ENCODE data around the gene RASA3.

RASA3 gene

DNA sequence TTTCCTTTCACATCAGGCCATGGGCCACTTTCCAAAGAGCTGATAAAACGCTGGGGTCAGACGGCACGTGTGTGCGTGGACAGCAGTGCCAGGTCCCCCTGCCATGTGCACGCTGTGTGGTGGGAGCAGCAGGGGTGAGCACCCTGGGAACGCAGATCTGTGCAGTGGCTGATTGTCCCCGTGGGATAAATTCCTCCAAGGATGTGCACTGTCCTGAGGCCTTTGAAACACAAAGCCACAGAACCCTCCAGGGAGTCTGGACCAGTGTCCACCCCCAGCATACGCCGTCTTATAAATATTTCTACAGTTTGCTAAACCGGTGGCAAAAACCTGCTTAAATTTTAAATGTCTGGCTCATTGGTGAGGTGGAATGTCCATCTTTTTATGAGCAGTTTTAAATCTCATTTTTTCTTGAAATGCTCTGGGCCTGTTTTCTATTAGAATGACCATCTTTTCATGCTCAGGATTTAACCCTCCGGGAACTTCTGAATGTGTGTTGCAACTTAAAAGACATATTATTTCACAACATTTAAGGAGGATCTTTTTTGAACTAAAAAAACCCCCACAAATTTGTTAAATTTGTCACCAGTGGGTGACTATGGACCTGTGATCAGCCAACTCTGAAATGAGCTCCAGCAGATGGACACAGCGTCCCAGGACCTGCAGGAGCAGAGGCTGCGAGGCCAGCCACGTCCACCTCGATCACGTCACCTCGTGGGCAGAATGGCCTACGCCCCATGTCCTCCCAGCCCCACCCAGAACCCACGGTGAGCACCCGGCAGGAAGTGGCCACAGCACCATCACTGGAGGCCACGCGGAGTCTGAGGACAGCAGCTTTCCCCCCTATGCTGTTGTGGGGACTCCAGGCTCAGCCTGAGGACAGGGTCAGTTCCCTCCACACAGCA, 68.6 kb downstream of the RASA3 start:
- DNase-seq, result no peak

DNA sequence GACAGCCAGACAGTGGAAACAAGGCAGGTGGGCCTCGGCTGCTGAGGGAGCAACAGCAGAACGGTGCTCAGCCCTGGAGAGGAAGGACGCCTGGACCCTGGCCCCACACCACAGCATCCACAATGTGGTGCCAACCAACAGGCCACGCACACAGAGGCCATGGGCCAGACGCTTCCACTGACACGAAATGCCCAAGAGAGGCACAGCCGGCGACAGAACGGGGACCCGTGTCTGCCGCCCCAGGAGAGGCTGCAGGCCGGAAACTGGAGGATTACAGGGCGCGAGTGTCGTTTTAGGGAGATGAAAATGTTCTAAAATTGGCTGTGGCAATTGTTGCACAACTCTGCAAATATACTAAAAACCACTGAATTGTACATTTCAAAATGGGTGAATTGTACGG, 69.7 kb downstream of the RASA3 start:
- no peak for DNase-seq

DNA sequence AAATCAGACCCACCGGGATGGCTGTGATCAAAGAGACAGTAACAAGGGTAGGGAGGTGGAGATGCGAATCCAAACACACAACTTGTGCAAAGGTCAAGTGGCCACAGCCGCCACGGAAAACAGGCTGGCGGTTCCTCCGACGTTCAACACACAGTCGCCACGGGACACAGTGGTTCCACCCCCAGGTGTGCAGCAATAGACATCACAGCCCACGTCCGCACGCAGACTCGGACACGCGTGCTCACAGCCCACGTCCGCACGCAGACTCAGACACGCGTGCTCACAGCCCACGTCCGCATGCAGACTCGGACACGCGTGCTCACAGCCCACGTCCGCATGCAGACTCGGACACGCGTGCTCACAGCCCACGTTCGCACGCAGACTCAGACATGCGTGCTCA, 70.1 kb downstream of the RASA3 start:
- DNase-seq, result no peak

DNA sequence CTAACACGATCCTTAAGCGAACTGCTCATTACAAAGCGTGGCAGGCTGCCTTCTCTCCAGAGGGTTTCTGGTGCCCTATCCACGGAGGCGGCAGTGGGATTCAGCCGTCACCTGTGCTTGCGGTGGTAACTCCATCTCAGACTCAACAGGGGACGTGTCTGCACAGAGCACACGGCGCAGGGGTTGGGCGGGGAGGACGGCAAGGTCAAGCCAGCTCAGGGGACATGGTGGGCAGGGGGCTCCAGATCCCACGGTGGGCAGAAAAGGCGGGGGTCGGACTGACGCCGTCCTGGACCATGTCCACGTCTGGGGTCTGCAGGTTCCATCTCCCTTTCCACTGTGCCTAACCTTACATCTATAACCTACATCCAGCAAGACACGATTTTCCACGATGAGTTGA, 70.7 kb downstream of the RASA3 start:
- no peak for DNase-seq

DNA sequence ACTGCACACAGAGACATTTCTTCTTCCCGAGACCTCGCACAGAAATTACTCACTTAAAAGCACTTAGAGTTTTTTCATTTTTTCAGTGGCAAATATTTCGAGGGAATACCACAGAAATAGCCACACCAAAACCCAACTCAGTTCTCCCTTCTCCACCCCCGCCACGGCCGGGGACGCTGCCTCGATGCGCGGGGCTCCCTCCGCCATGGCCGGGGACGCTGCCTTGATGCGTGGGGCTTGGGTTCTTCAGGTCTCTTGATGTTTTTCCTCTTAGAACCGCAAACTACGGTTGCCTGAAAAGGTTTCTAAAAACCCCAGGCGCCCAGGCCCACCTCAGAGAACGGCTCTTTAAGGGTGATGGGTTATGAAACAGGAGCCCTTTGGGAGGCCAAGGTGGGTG, 71.4 kb downstream of the RASA3 start:
- no peak for DNase-seq

DNA sequence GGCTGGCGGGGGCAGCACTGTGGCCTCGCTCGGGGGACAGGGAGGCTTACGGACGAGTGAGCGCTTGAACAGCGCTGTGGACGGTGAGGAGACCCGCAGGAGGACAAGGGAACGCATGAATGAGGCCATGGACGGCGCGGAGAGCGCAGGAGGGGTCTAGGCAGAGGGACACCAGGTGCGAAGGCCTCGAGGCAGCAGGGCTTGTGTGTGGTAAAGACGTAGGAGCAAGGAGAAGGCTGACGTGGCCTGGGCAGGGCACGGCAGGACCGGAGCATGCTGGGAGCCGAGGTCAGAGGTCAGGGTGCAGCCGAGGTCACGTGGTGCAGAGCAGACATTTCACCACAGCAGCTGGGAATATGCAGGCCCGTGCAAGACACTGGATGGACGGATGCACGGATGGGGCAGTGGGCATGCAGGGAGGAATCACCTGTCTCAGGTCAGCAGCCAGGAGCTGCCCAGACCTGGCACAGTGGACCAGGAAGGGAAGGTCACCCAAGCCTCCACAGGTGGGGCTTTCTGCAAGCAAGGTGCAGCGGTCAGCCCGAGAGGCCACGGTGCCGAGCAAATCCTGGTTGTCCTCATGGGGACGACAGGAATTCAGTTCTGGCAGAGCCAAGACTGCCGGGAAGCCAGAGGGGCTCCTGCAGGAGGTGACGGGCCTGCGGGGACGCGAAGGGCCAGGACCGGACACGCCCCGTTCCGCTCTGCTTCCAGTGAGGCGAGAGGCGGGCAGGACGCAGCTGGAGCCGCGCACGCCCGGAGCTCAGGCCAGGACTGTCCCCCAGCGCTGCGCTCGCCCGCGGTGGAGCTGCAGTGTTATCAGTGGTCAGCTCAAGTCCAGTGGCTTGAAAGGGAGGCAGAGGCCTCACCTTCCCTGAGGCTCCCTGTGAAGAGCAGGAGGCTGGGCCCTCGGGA, 72.2 kb downstream of the RASA3 start:
- no peak for DNase-seq

DNA sequence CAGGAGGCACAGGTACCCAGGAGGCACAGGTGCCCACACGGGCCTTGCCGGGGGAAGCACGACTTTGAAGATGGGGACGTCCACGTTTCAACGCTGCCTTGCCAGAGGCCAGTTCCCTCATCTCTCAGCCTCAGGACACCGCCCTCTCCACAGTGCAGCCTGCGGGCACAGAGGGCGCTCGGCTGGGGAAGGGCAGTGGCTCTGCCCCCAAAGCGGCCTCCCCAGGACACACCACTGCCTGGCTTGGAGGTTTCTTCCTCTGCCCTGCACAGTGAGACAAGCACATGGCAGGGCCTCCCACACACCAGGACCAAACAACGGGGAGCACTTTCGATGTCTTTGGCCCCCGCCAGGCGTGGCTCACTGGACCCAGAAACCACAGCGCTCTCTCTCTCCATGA, 73.0 kb downstream of the RASA3 start:
- DNase-seq, result no peak

DNA sequence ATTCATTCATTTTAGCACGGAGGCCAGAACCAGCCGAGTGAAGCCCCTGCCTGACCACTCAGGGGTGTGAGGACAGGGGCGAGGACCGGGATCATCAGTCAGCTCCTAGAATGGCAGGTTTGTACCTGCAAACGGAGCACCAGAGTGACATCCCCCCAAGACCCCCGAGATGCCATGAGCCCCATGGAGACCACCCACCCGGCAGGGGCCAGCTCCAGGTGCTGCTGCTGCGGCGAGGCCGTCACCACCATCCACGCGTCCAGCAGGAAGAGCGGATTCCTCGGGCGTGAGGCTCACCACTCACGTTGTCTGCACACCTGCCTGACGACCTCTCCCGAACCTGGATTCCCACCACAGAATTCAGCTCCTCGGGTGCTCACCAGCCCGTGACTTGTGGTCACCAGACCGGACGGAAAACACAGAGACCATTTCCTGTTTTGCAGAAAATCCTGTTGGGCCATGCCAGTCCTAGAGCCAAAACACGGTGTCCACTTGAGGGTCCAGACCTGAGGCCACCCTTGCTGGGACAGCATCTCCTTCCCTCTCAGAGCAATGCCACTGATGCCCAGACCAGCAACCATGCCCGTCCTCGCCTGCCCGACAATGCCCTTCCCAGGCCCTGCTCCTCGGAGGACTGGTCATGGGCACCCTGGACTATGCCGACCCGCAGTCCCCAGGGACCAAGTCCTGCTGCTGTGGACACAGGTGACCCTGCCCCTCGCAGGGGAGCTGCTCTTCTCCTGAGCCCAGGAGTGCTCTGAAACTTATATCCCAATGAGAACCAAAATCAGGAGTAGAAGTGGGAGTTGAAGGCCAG, 74.2 kb downstream of the RASA3 start:
- DNase-seq, result no peak

DNA sequence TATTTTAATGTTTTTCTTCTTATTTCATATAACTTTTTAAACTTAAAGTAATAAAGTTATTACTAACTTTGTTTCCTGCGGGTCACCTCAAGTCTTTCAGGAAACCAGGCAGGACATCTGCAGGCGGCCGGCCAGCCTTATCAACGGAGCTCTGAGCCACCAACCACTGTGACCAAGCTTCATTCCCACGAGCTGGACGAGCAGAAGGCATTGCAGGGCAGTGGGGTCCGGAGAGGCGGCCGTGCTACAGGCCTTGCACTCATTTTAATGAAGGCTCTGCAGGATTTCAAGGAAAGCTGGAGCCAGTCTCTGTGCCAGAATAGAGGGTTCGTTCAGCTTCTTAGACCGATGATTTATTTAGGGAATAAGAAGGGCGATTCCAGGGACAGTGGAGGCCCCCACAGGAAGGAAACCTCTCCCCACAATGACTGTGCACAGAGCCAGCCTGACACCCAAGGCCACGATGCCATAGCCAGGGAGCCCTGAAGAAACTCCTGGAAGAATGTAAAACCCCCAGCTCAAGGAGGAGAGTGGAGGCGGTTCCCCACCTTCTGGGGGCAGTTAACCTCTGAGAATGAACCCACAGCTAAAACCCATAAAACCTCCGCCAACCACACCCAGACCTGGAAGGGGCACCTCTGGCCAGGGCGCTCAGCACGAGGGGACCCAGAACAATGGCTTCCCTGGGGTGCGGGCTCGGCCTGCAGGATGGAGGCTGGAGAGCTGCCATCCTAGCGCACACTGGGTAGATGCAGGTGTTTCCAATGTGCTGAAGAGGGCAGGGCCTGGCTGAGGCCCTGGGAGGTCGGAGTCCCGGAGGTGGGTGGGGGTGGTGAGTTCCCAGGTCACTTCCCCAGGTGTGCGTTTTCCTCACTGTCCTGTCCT, 75.0 kb downstream of the RASA3 start:
- DNase-seq, result peak; percentile 4 to 43

DNA sequence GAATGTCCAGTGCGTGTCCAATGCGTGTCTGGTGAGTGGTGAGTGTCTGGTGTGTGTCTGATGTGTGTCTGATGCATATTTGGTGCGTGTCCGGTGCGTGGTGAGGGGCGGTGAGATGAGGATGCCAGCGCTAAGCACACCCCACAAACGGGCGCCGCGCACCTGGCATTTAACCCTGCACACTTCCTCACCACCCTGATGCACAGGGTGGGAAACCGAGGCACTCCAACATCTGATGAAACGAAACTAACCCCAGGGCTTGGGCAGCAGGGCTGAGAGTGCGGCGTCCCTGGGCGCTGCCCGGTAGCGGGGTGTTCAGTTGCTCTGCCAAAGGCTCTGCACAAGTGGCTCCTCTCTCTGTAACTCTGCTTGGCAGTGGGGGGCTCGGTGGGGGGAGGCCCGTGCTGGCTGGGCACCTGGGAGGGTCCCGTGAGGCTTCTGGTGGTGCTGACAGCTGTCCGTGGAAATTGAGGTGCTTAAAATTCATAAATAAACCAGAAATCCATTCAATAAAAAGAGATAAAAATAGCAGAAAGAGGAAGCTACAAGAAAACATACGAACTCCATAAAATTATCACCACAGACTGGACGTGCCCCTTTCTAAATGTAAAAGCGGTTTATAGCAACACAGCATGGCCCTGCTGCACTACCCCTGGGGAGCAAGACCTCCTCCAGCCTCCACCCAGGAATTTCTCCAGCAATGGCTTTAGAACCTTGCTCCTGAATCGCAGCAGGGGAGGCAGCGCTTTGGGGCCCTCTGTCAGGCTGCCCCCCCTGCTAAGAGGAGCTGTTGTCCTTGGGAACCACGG, 76.0 kb downstream of the RASA3 start:
- no peak for DNase-seq

DNA sequence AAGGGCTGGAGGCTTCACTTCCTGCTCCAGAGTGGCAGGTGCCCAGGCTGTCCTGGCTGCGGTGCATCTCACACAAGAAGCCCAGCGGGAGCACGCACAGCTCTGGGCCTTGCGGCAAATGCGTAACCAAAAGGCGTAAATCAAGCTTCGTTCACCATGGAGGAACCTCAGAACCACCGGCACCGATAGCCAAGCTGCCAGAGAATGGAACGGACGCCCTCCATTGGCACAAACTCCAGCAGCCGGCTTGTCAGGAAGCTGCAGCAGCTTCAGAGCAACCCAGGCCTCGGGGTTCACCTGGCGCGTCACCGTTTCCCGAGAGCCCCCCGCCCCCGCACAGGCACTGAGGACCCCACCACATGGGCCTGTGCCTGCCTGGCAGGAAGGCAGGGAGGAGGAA, 76.7 kb downstream of the RASA3 start:
- DNase-seq, result no peak

DNA sequence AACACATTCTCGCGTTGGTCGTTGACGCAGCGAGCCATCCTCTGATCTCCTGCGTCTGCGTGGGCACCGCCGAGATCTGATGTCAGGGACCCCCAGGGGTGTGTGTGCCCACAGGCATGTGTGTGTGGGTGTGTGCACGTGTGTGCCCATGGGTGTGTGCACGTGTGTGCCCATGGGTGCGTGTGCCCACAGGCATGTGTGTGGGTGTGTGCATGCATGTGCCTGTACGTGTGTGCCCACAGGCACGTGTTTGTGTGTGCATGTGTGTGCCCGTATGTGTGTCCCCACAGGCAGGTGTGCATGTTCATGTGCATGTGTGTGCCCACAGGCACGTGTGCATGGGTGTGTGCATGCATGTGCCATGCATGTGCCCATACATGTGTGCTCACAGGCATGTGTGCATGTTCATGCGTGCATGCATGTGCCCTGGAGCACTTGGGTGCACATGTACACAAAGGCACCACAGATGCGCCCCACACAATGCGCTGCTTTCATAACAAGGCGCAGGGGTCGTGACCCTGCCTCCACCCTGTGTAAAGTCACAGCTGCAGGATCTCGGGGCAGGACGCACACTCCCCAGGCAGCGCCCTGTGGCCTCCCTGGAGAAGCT, 77.5 kb downstream of the RASA3 start:
- DNase-seq, result no peak

DNA sequence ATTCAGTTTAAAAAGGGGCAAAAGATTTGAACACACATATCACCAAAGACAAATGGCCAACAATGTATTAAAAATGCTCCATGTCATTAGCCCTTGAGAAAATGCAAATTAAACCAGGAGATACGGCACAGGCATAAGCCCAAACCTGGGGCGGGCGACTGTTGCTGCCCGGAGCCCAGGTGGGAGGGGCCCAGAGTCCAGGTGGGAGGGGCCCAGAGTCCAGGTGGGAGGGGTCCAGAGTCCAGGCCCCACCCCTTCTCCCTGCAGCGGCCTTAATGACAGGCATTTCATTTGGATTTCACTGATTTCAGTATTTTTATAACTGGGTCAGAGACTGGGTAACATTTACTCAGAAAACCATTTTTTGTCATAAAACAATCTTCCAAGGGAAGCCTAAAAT, 78.2 kb downstream of the RASA3 start:
- DNase-seq, result no peak

DNA sequence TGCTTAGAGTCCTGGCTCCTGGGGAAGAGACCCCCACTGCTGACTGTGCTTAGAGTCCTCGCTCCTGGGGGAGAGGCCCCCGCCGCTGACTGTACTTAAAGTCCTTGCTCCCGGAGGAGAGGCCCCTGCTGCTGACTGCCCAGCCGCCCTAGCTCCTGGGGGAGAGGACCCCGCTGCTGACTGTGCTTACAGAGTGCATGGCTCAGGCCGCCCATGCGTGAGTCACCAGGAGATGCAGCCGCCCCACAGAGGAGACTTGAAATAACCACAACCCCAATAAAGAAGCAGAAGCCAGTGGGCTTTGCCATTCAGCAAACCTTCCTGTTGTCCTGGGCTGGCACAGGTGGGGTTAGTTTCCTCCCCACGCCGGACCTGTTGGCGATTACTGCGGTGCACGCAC, 79.4 kb downstream of the RASA3 start:
- DNase-seq, result no peak

DNA sequence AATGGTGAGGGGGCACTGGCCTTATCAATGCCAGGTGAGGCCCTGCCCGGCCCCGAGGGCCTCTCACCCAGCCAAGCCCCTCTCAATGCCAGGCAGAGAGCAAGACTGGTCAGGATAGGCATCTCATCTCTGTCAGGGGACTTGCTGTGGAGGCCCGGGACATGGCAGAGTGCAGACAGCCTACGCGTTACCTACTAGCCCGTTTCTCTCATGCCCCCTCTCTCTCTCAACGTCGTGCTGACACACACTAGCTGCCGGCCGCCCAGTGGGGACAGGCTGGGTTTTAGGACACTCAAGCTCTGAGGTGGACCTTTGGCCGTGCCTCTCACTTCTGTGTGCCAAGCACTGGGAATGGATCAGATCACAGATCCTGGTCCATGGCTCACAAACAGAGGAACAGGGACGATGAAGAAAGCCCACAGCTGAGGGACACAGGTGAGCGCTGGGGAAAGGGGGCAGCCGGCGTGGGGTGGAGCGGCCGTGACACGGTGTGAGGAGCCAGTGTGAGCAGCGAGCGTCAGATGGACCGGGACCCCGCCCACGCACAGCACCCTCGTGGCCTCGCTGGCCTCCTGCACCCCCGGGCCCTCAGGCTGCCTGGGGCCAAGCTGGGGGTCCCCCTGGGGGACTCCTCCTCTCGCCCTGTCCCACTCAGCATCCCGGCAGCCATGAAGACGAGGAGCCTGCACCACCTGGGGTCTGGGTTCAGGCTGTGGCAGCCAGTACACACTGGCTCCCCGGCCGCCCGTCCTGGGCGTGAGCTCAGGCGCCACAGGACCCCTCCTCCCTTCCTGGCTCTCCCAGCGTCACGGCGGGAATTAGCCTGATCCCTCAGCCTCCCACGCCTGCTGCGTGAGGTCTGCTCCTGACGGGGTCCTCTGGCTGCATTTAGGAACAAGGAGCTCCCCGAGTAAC, 81.6 kb downstream of the RASA3 start:
- DNase-seq, result no peak

DNA sequence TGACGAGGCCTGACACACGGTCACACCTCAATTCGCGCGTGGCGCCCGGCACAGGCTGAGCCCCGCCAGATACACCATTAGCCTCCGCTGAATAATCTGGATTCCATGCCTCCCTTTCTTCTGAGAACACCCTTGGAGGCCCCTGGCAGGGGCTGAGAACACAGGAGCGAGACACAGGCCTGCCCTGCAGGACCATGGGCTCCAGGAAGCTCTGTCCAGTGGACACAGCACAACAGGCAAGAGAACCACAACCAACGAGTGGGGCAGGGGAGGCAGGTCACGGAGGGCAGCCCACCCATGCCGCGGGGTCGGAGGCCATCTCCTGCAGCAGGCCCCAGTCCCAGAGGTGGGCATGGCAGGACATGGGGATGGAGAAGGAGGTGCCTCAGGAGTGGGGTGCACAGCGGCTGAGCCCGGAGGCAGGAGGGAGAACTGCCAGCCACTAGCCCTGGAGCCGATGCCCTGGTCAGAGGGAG, 82.8 kb downstream of the RASA3 start:
- DNase-seq, result no peak

DNA sequence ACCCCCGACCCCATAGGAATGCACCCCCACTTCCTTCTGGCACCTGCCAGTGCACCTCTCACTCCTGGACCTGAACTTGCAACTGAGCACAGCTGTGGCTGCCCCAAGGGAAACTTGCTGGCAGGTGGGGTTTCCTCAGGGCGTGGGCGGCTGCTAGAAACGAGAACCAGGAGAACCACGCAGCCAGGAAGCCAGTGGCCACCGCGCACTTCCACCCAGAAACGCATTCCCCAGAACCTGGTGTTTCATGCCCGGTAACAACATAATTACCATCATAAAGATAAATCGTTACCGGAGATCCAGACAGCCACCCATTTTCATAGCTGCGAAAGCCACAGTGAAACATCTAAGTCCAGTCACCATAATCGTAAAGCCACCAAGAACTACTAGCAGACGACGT, 83.4 kb downstream of the RASA3 start:
- no peak for DNase-seq

DNA sequence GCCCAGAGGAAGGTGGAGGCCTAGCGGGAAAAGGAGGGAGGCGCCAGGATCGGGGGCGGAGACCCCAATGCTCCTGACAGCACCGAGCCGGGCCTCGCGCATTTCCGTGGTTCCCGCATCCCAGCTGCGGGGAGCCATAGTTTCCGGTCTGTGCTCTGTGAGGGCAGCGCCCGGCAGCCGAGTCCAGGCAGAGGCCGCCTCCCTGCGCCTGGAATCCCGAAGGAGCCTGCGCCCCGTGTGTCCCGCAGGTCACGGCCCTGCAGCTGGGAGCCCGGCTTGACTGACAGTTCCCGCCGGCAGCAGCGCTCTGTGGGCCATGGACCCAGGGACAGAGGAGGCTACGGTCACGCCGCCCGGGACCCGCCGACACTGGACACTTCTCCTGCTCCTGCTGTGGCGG, 84.0 kb downstream of the RASA3 start:
- no peak for DNase-seq

DNA sequence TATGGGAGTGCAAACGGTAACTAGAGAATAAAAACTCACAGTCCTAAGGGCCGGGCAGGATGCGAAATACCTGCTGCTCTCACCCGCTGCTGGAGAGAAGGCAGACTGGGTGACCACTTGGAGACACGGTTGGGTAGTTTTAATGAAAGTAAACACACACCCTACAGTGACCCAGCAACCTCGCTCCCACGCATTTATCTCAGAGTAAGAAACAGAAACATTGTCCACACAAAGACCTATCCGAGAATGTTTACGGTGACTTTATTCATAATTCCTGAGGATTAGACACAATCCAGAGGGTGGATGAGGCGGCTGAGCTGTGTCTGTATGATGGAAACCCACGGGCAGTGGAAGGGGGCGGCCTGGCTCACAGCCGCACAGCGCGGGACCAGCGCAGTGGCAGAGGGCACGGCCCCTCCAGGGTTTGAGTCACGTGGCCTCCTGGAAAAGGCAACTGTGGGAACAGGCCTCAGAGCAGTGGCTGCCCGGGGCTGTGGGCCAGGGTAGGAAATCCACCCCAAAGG, 85.0 kb downstream of the RASA3 start:
- DNase-seq, result no peak

Measured in NCI-H2081 (cell line).